Measurements from ENCODE around the gene UGGT1.

UGGT1 gene

DNA sequence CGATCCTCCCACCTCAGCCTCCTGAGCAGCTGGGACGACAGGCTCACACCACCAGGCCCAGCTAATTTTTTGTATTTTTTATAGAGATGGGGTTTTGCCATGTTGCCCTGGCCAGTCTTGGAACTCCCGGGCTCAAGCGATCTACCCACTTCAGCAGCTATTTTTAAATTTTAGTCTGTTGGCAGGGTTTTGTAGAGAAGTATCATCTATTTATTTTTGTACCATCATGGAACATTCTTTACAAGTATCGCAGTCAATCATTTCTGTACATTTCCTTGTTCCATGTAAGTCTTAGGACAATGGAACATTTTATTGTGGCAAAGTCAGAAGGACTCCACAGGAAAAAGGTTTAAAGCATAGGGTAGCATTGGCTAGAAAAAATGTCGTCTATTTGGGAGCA is 94.6 kb downstream of the UGGT1 start:
- TF ChIP-seq, protein P1, sequence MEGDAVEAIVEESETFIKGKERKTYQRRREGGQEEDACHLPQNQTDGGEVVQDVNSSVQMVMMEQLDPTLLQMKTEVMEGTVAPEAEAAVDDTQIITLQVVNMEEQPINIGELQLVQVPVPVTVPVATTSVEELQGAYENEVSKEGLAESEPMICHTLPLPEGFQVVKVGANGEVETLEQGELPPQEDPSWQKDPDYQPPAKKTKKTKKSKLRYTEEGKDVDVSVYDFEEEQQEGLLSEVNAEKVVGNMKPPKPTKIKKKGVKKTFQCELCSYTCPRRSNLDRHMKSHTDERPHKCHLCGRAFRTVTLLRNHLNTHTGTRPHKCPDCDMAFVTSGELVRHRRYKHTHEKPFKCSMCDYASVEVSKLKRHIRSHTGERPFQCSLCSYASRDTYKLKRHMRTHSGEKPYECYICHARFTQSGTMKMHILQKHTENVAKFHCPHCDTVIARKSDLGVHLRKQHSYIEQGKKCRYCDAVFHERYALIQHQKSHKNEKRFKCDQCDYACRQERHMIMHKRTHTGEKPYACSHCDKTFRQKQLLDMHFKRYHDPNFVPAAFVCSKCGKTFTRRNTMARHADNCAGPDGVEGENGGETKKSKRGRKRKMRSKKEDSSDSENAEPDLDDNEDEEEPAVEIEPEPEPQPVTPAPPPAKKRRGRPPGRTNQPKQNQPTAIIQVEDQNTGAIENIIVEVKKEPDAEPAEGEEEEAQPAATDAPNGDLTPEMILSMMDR (IDR thresholded peaks at IDR 0.05; ENCODE audit: low read depth, low read length, poor library complexity, severe bottlenecking) = no peak
- TF ChIP-seq EZH2phosphoT487 (IDR thresholded peaks at IDR 0.05; ENCODE audit: borderline replicate concordance, low read length) = no peak

DNA sequence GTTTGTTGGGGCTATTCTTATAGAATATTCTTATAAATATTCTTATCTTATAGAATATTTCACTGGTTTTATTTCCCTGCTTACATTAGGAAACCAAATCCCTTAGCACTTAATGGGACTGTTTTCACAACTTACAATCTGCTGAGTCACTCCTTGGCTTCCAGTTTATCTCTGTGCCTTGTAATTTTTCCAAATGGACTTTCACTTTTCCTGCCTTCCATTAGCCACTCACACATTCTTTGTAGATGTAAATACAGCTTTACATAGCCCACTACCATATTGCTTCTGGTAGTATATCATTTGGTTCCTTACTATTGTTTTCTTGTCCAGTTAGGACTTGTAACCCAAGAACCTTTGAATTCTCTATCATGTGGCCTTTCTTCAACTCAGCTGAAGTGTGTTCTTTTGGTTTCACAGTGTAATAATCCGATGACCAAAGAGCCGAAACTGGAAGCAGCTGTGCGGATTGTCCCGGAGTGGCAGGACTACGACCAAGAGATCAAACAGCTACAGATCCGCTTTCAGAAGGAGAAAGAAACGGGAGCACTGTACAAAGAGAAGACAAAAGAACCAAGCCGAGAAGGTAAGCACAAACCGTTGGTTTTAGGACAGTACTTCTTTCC is 96.1 kb downstream of the UGGT1 start:
- no peak overlapping the region for H3K27ac ChIP-seq (ENCODE audit: low read depth, low read length)
- H3K79me2 ChIP-seq (ENCODE audit: control insufficient read depth, low read length) = no peaks in the 10 kb centered on the region
- peaks cover 75% of the 10 kb centered on the region for H3K36me3 ChIP-seq (ENCODE audit: control insufficient read depth, low read length)
- no peaks in the 10 kb centered on the region for H3K4me1 ChIP-seq (ENCODE audit: control insufficient read depth, low read length)
- H3K27me3 ChIP-seq (ENCODE audit: control insufficient read depth, low read length) = no peaks in the 10 kb centered on the region
- no peaks in the 10 kb centered on the region for H4K20me1 ChIP-seq (ENCODE audit: control insufficient read depth, insufficient read depth, low read depth, low read length)
- no peaks in the 10 kb centered on the region for H3K9me3 ChIP-seq (ENCODE audit: control insufficient read depth, insufficient read depth, low read length)
- H3K9me2 ChIP-seq (replicated peaks; ENCODE audit: control insufficient read depth, low read length) = no peaks in the 10 kb centered on the region
- H3F3A ChIP-seq (ENCODE audit: control insufficient read depth, insufficient read depth) = no peaks in the 10 kb centered on the region
- no peak overlapping the region for H3K4me3 ChIP-seq (ENCODE audit: low read length)
- H3K4me2 ChIP-seq (ENCODE audit: low read length) = no peak overlapping the region
- TF ChIP-seq EZH2phosphoT487 (IDR thresholded peaks at IDR 0.05; ENCODE audit: borderline replicate concordance, low read length) = no peak
- TF ChIP-seq, protein P1 (IDR thresholded peaks at IDR 0.05; ENCODE audit: low read depth, low read length, poor library complexity, severe bottlenecking) = no peak

More for the DNA sequence above, 94.6 kb downstream of the UGGT1 start:
- Histone ChIP-seq H3K9me3 (ENCODE audit: control insufficient read depth, insufficient read depth, low read length) (no peaks in the 10 kb centered on the region), H3K4me3 (ENCODE audit: low read length) (no peak overlapping the region), H3K27me3 (ENCODE audit: control insufficient read depth, low read length) (no peaks in the 10 kb centered on the region), H3K4me1 (ENCODE audit: control insufficient read depth, low read length) (no peaks in the 10 kb centered on the region), H3K79me2 (ENCODE audit: control insufficient read depth, low read length) (no peaks in the 10 kb centered on the region), H3F3A (ENCODE audit: control insufficient read depth, insufficient read depth) (no peaks in the 10 kb centered on the region), H3K4me2 (ENCODE audit: low read length) (no peak overlapping the region), H3K36me3 (ENCODE audit: control insufficient read depth, low read length) (peaks cover 83% of the 10 kb centered on the region), H3K9me2 (replicated peaks; ENCODE audit: control insufficient read depth, low read length) (no peaks in the 10 kb centered on the region), H4K20me1 (ENCODE audit: control insufficient read depth, insufficient read depth, low read depth, low read length) (no peaks in the 10 kb centered on the region), H3K27ac (ENCODE audit: low read depth, low read length) (no peak overlapping the region)

DNA sequence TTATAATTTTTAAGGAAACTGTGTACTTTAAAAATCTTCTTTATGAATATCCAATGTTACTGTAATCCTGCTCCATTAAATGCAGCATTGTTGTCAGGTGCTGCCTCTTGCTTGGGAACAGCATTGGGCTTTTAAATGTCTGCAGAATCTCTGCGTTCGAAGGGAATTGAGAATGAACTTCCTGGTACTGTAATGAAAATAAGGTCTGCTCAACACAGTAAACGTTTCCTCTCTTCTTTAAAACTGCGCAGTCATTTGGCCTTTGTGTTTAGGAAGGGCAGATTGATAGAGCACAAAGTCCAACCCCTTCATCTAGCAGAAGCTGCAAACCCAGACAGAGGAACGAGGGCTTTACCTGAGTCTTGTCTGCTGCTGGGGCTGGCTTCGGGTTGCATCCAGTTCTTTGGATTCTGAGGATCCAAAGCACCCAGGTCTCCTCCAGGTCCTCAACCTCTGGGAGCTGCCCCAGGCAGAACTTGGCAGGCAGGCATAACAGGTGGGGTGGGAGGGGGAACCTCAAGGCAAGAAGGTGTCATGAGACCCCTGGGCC is 104.5 kb downstream of the UGGT1 start:
- Histone ChIP-seq H3K27me3 (ENCODE audit: control insufficient read depth, low read length) (no peaks in the 10 kb centered on the region), H3K36me3 (ENCODE audit: control insufficient read depth, low read length) (peaks cover 14% of the 10 kb centered on the region), H3K4me1 (ENCODE audit: control insufficient read depth, low read length) (peaks cover 4% of the 10 kb centered on the region; the same call in 1 of the 2 replicates), H3K79me2 (ENCODE audit: control insufficient read depth, low read length) (no peaks in the 10 kb centered on the region), H4K20me1 (ENCODE audit: control insufficient read depth, insufficient read depth, low read depth, low read length) (0 out of 2 replicates have a peak, but pooled peaks cover 3% of the 10 kb centered on the region), H3K4me3 (ENCODE audit: low read length) (no peak overlapping the region), H3K4me2 (ENCODE audit: low read length) (no peak overlapping the region), H3K9me2 (replicated peaks; ENCODE audit: control insufficient read depth, low read length) (no peaks in the 10 kb centered on the region), H3F3A (ENCODE audit: control insufficient read depth, insufficient read depth) (no peaks in the 10 kb centered on the region; the same call in 1 of the 2 replicates), H3K9me3 (ENCODE audit: control insufficient read depth, insufficient read depth, low read length) (no peaks in the 10 kb centered on the region), H3K27ac (ENCODE audit: low read depth, low read length) (no peak overlapping the region)
- TF ChIP-seq EZH2phosphoT487 (IDR thresholded peaks at IDR 0.05; ENCODE audit: borderline replicate concordance, low read length) = no peak
- TF ChIP-seq, protein P1 (IDR thresholded peaks at IDR 0.05; ENCODE audit: low read depth, low read length, poor library complexity, severe bottlenecking) = no peak

Measured in DOHH2 (cell line).